SK-N-SH (cell line): ENCODE data around the gene SMIM1. TPM values are rescaled to one million over a fixed set of nuclear protein-coding genes. Genes with fewer than 3 reads are reported as not detected.

ENCODE experiments used
- CTCF ChIA-PET: fragments of 300-600, 350-600 bp; formaldehyde crosslinking; extraction: SDS; loops from one replicate; lab custom pipeline; 2021; lab: Yijun Ruan, JAX
- POLR2A ChIA-PET: fragments of 350-600 bp; sonication (Branson Sonifier 250); formaldehyde crosslinking; extraction: SDS; loops from one replicate; lab custom pipeline; 2020; ENCODE audit warnings: antibody characterized with exemption, inconsistent platforms; lab: Yijun Ruan, JAX
- DNase-seq: peaks from one replicate; pipeline ENCODE4 v3.0.0; 2012
- H2AFZ ChIP-seq: fragments of 200-600 bp; sonication (generic); 2 replicates; pipeline ENCODE4 v1.8.1; 2016; ENCODE audit warnings: antibody characterized with exemption, mild to moderate bottlenecking, low read depth
- H3F3A ChIP-seq: fragments of 200-600 bp; sonication (generic); replicated peaks from 2 replicates; pipeline ENCODE3; 2016; ENCODE audit warnings: antibody characterized with exemption, mild to moderate bottlenecking; ENCODE audit not compliant: insufficient read depth
- H3K27ac ChIP-seq, 2 experiments: fragments of 200-500 bp in 1 of 2; fragments of 200-600 bp in 1 of 2; sonication (Bioruptor generic) in 1 of 2; sonication (generic), shearing (Covaris generic) in 1 of 2; 2 replicates each; pipeline versions ENCODE4 v1.5.1 to v1.6.1; 2014 to 2016; ENCODE audit warnings: low read depth in 2 of 2, inconsistent platforms in 1 of 2, low read length in 1 of 2, mild to moderate bottlenecking in 1 of 2, mixed read lengths in 1 of 2
- H3K27me3 ChIP-seq: fragments of 200-600 bp; sonication (generic), shearing (Covaris generic); 2 replicates; pipeline ENCODE4 v1.6.1; 2016; ENCODE audit warnings: mixed run types; ENCODE audit not compliant: insufficient read depth
- H3K36me3 ChIP-seq, 2 experiments: fragments of 200-500 bp in 1 of 2; fragments of 200-600 bp in 1 of 2; sonication (Bioruptor generic) in 1 of 2; sonication (generic) in 1 of 2; replicated peaks in 1 of 2; 2 replicates each; pipeline versions ENCODE3 to v1.5.1; 2014 to 2016; ENCODE audit warnings: low read length in 1 of 2, mild to moderate bottlenecking in 1 of 2; ENCODE audit not compliant: insufficient read depth in 2 of 2, control insufficient read depth in 1 of 2
- H3K4me1 ChIP-seq, 2 experiments: fragments of 200-500 bp in 1 of 2; fragments of 200-600 bp in 1 of 2; sonication (Bioruptor generic) in 1 of 2; sonication (generic), shearing (Covaris generic) in 1 of 2; 2 replicates each; pipeline versions ENCODE4 v1.5.1 to v1.6.1; 2014 to 2016; ENCODE audit warnings: low read depth in 1 of 2, low read length in 1 of 2, mixed run types in 1 of 2; ENCODE audit not compliant: insufficient read depth in 2 of 2, control insufficient read depth in 1 of 2
- H3K4me2 ChIP-seq: fragments of 200-600 bp; sonication (generic), shearing (Covaris generic); 2 replicates; pipeline ENCODE4 v1.6.1; 2017; ENCODE audit warnings: mixed run types
- H3K4me3 ChIP-seq, 2 experiments: fragments of 200-500 bp in 1 of 2; fragments of 200-600 bp in 1 of 2; sonication (Bioruptor generic) in 1 of 2; sonication (generic), shearing (Covaris generic) in 1 of 2; 2 replicates each; pipeline versions ENCODE4 v1.5.1 to v1.8.1; 2014 to 2016; ENCODE audit warnings: low read depth in 2 of 2, inconsistent platforms in 1 of 2, low read length in 1 of 2, mild to moderate bottlenecking in 1 of 2, mixed read lengths in 1 of 2, moderate library complexity in 1 of 2
- H3K79me2 ChIP-seq: fragments of 200-600 bp; sonication (generic); 2 replicates; pipeline ENCODE4 v1.8.1; 2017; ENCODE audit warnings: mild to moderate bottlenecking; ENCODE audit not compliant: insufficient read depth
- H3K9ac ChIP-seq: fragments of 200-600 bp; sonication (generic); 2 replicates; pipeline ENCODE4 v1.6.1; 2017; ENCODE audit warnings: mixed run types
- H3K9me2 ChIP-seq: fragments of 200-600 bp; sonication (generic); 2 replicates; pipeline ENCODE4 v1.6.1; 2017; ENCODE audit warnings: mixed run types
- H3K9me3 ChIP-seq: fragments of 200-600 bp; sonication (generic); 2 replicates; pipeline ENCODE4 v1.6.1; 2017; ENCODE audit warnings: mixed run types, mild to moderate bottlenecking, moderate library complexity
- H4K20me1 ChIP-seq: fragments of 200-600 bp; sonication (generic); 2 replicates; pipeline ENCODE4 v1.6.1; 2017; ENCODE audit warnings: mild to moderate bottlenecking, mixed run types; ENCODE audit not compliant: insufficient read depth
- CHD2 ChIP-seq: fragments of 150-350 bp; IDR thresholded peaks from 2 replicates; pipeline ENCODE4 v1.6.1; 2018; ENCODE audit warnings: low read length; ENCODE audit not compliant: partially characterized antibody
- FOXM1 ChIP-seq: IDR thresholded peaks from 2 replicates; pipeline ENCODE4 v1.4.0; 2012; ENCODE audit warnings: low read depth, mild to moderate bottlenecking
- MEF2A ChIP-seq: IDR thresholded peaks from 2 replicates; pipeline ENCODE4 v1.4.0; 2012; ENCODE audit warnings: low read depth, borderline replicate concordance
- MXI1 ChIP-seq: IDR thresholded peaks from 2 replicates; pipeline ENCODE4 v1.6.1; 2012; ENCODE audit warnings: mild to moderate bottlenecking, low read depth, low read length, improper control_type of control experiment
- NRF1 ChIP-seq: IDR thresholded peaks from 2 replicates; pipeline ENCODE4 v1.6.1; 2012; ENCODE audit warnings: low read depth, mild to moderate bottlenecking, low read length
- RAD21 ChIP-seq: IDR thresholded peaks from 2 replicates; pipeline ENCODE4 v1.6.1; 2012; ENCODE audit warnings: mild to moderate bottlenecking, low read length
- YY1 ChIP-seq: IDR thresholded peaks from 2 replicates; pipeline ENCODE4 v1.4.0; 2012; ENCODE audit warnings: low read depth, mild to moderate bottlenecking
- WGBS: methylation state at CpG from one replicate; pipeline ENCODE4 v1.1.6; 2017; ENCODE audit warnings: low lambda C conversion rate; 5-methylcytosine and 5-hydroxymethylcytosine counted together
- polyA plus RNA-seq, 3 experiments: library from polyadenylated mRNA; depleted of rRNA; stranded (reverse); fragments of >200 nt; gene quantifications; 2 replicates each; pipeline ENCODE4 v1.2.3, GENCODE V29; 2012
- TF ChIP-seq, protein P1 (sequence below): IDR thresholded peaks from 2 replicates; pipeline ENCODE4 v1.6.1; 2012; ENCODE audit warnings: mild to moderate bottlenecking, low read depth, low read length, moderate library complexity

Gene SMIM1
- polyA plus RNA-seq, 1 of the 3 experiments (the other 2 are of a cell fraction), result 6.1 TPM

DNA sequence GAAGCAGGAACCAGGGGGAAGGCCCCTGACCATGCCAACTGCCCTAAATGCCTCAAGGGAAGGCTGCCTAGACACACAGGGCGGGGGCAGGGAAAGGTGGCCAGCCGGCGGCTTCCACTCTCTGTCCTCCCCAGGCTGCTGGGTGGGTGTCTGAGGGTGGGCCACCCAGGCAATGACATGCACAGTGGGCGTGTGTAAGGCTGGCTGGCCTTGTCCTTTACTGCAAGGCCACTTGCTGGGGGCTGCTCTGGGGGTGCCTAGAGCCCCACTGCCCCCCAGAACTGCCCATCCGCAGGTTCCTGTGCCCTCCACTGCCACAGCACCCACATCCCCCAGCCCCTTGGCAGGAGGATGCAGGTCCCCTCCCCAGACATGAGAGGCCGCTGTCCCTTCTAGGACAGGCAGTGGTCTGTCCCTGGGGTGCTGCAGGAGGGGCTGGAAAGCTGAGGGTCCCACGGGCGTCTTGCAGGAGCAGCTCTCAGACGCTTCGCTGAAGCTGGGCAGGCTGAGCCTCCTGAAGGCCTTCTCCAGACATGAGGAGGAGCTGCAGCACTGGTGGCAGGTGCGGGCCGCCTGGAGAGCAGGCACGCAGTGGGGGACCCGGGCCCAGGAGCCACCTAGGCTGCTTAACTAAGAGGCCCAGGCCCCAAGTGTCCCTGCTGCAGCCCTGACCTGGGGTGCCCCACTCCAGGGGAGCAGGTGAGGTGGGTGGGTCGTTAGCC is 10.2 kb upstream of the SMIM1 start:
- no peak for DNase-seq
- H3K79me2 ChIP-seq, result no peaks in the 10 kb centered on the region
- ChIA-PET POLR2A (no interaction called here), CTCF (interaction anchor here (1.3 to 1.5 kb wide), 2 partner anchors 38 to 309 kb away, joined by 5 to 7 read pairs; no protein-coding TSS in a partner anchor)
- no peaks in the 10 kb centered on the region for H3K9me2 ChIP-seq
- no peak overlapping the region for H3K9ac ChIP-seq
- no peaks in the 10 kb centered on the region for H3K27me3 ChIP-seq
- H3K4me2 ChIP-seq, result no peak overlapping the region
- H2AFZ ChIP-seq, result no peak overlapping the region
- no peaks in the 10 kb centered on the region for H4K20me1 ChIP-seq
- no peak overlapping the region for H3K4me3 ChIP-seq
- no peak for TF ChIP-seq FOXM1
- TF ChIP-seq CHD2, result no peak
- TF ChIP-seq NRF1, result no peak
- no peak for TF ChIP-seq MEF2A
- TF ChIP-seq YY1, result no peak
- H3K27ac ChIP-seq, result no peak overlapping the region
- no peaks in the 10 kb centered on the region for H3K4me1 ChIP-seq
- no peaks in the 10 kb centered on the region for H3F3A ChIP-seq
- H3K9me3 ChIP-seq, result no peaks in the 10 kb centered on the region
- H3K36me3 ChIP-seq, result no peaks in the 10 kb centered on the region
- WGBS, result 50% methylated on average over 2 of the region's 15 CpGs

DNA sequence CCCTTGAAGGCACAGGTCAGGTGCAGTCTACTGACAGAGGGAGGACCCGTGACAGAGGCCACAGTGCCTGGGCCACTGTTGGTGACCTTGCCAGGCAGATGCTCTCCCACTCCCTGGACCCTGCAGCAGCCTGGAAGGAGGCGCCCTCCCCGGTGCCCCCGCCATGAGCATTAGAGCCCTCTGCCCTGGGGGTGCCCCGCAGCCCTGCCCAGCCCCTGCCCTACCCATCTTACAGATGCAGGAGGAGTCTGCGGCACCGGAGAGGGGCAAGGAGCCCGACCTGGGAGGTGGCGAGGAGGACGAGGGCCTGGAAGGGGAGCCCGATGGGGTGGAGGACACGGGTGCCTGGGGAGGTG is 9.7 kb upstream of the SMIM1 start:
- POLR2A ChIA-PET, result no interaction called here
- no peaks in the 10 kb centered on the region for H3K9me3 ChIP-seq
- no peak for DNase-seq
- no peak overlapping the region for H2AFZ ChIP-seq
- H3K27me3 ChIP-seq, result no peaks in the 10 kb centered on the region
- H3K36me3 ChIP-seq, result no peaks in the 10 kb centered on the region
- no peak overlapping the region for H3K4me3 ChIP-seq
- H3K27ac ChIP-seq, result no peak overlapping the region
- H3F3A ChIP-seq, result no peaks in the 10 kb centered on the region
- H3K79me2 ChIP-seq, result no peaks in the 10 kb centered on the region
- TF ChIP-seq CHD2 (no peak), RAD21 (no peak), MEF2A (no peak), FOXM1 (no peak), MXI1 (no peak)
- TF ChIP-seq, protein P1, sequence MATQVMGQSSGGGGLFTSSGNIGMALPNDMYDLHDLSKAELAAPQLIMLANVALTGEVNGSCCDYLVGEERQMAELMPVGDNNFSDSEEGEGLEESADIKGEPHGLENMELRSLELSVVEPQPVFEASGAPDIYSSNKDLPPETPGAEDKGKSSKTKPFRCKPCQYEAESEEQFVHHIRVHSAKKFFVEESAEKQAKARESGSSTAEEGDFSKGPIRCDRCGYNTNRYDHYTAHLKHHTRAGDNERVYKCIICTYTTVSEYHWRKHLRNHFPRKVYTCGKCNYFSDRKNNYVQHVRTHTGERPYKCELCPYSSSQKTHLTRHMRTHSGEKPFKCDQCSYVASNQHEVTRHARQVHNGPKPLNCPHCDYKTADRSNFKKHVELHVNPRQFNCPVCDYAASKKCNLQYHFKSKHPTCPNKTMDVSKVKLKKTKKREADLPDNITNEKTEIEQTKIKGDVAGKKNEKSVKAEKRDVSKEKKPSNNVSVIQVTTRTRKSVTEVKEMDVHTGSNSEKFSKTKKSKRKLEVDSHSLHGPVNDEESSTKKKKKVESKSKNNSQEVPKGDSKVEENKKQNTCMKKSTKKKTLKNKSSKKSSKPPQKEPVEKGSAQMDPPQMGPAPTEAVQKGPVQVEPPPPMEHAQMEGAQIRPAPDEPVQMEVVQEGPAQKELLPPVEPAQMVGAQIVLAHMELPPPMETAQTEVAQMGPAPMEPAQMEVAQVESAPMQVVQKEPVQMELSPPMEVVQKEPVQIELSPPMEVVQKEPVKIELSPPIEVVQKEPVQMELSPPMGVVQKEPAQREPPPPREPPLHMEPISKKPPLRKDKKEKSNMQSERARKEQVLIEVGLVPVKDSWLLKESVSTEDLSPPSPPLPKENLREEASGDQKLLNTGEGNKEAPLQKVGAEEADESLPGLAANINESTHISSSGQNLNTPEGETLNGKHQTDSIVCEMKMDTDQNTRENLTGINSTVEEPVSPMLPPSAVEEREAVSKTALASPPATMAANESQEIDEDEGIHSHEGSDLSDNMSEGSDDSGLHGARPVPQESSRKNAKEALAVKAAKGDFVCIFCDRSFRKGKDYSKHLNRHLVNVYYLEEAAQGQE, result no peak
- H3K4me2 ChIP-seq, result no peak overlapping the region
- CTCF ChIA-PET, result interaction anchor here (1.1 kb wide), 1 partner anchor 310 kb away, joined by 3 read pairs; no protein-coding TSS in a partner anchor
- H3K4me1 ChIP-seq, result no peaks in the 10 kb centered on the region
- no peaks in the 10 kb centered on the region for H4K20me1 ChIP-seq
- H3K9ac ChIP-seq, result no peak overlapping the region
- H3K9me2 ChIP-seq, result no peaks in the 10 kb centered on the region
- 53% methylated on average over 10 of the region's 12 CpGs for WGBS
